GM11168 (cell line): Measurements from ENCODE around the gene C3orf18.
"Not testable (repeated sequence)": the region's sequence is repeated elsewhere in the genome, so short reads cannot be mapped to it uniquely, and the experiment has no call there.

Source experiments
- in situ Hi-C: fragments of 300-500 bp; cut with MboI; formaldehyde crosslinking; loops from one replicate; pipeline ENCODE4 v1.12.0; 2022; ENCODE audit warnings: low sequenced_read_pairs; ENCODE audit not compliant: unreplicated experiment

Gene C3orf18

GRCh38 chr3:50531201-50531600, 36.3 kb downstream of the C3orf18 start:
- in situ Hi-C loops: no loop called here

GRCh38 chr3:50530001-50530970, 37.3 kb downstream of the C3orf18 start:
- in situ Hi-C loops: no loop called here

GRCh38 chr3:50525987-50526386, 41.6 kb downstream of the C3orf18 start:
- in situ Hi-C loops: no loop called here

- in situ Hi-C loops: no loop called here
Observed at GRCh38 chr3:50525191-50525910, 42.2 kb downstream of the C3orf18 start.

- in situ Hi-C loops: no loop called here
Observed at GRCh38 chr3:50524746-50525145, 42.8 kb downstream of the C3orf18 start.

GRCh38 chr3:50523279-50523811, 44.2 kb downstream of the C3orf18 start:
- in situ Hi-C loops: no loop called here

GRCh38 chr3:50521572-50521971, 46.0 kb downstream of the C3orf18 start:
- in situ Hi-C loops: no loop called here

GRCh38 chr3:50520849-50521248, 46.7 kb downstream of the C3orf18 start:
- in situ Hi-C loops: no loop called here

- in situ Hi-C loops: no loop called here
Observed at GRCh38 chr3:50519471-50520089, 48.0 kb downstream of the C3orf18 start.

- in situ Hi-C loops: no loop called here
Observed at GRCh38 chr3:50518436-50518835, 49.1 kb downstream of the C3orf18 start.

GRCh38 chr3:50517721-50518206, 49.8 kb downstream of the C3orf18 start:
- in situ Hi-C loops: no loop called here

- in situ Hi-C loops: no loop called here
Observed at GRCh38 chr3:50516440-50516871, 51.1 kb downstream of the C3orf18 start.

- in situ Hi-C loops: no loop called here
Observed at GRCh38 chr3:50515565-50516439, 51.7 kb downstream of the C3orf18 start.

GRCh38 chr3:50512908-50513307, 54.6 kb downstream of the C3orf18 start:
- in situ Hi-C loops: not testable (repeated sequence)

GRCh38 chr3:50512131-50512530, 55.4 kb downstream of the C3orf18 start:
- in situ Hi-C loops: no loop called here

- in situ Hi-C loops: no loop called here
Observed at GRCh38 chr3:50510325-50510724, 57.2 kb downstream of the C3orf18 start.

- in situ Hi-C loops: no loop called here
Observed at GRCh38 chr3:50509715-50510114, 57.8 kb downstream of the C3orf18 start.

- in situ Hi-C loops: no loop called here
Observed at GRCh38 chr3:50508821-50509220, 58.7 kb downstream of the C3orf18 start.
